SK-N-SH (cell line): ENCODE data around the gene DVL2. TPM values are rescaled to one million over a fixed set of nuclear protein-coding genes. Genes with fewer than 3 reads are reported as not detected.

Experiments used
- CTCF ChIA-PET: fragments of 300-600, 350-600 bp; formaldehyde crosslinking; extraction: SDS; loops from one replicate; lab custom pipeline; 2021; lab: Yijun Ruan, JAX
- POLR2A ChIA-PET: fragments of 350-600 bp; sonication (Branson Sonifier 250); formaldehyde crosslinking; extraction: SDS; loops from one replicate; lab custom pipeline; 2020; ENCODE audit warnings: antibody characterized with exemption, inconsistent platforms; lab: Yijun Ruan, JAX
- DNase-seq: peaks from one replicate; pipeline ENCODE4 v3.0.0; 2012
- H2AFZ ChIP-seq: fragments of 200-600 bp; sonication (generic); 2 replicates; pipeline ENCODE4 v1.8.1; 2016; ENCODE audit warnings: antibody characterized with exemption, mild to moderate bottlenecking, low read depth
- H3F3A ChIP-seq: fragments of 200-600 bp; sonication (generic); replicated peaks from 2 replicates; pipeline ENCODE3; 2016; ENCODE audit warnings: antibody characterized with exemption, mild to moderate bottlenecking; ENCODE audit not compliant: insufficient read depth
- H3K27ac ChIP-seq, 2 experiments: fragments of 200-500 bp in 1 of 2; fragments of 200-600 bp in 1 of 2; sonication (Bioruptor generic) in 1 of 2; sonication (generic), shearing (Covaris generic) in 1 of 2; 2 replicates each; pipeline versions ENCODE4 v1.5.1 to v1.6.1; 2014 to 2016; ENCODE audit warnings: low read depth in 2 of 2, inconsistent platforms in 1 of 2, low read length in 1 of 2, mild to moderate bottlenecking in 1 of 2, mixed read lengths in 1 of 2
- H3K27me3 ChIP-seq: fragments of 200-600 bp; sonication (generic), shearing (Covaris generic); 2 replicates; pipeline ENCODE4 v1.6.1; 2016; ENCODE audit warnings: mixed run types; ENCODE audit not compliant: insufficient read depth
- H3K36me3 ChIP-seq, 2 experiments: fragments of 200-500 bp in 1 of 2; fragments of 200-600 bp in 1 of 2; sonication (Bioruptor generic) in 1 of 2; sonication (generic) in 1 of 2; replicated peaks in 1 of 2; 2 replicates each; pipeline versions ENCODE3 to v1.5.1; 2014 to 2016; ENCODE audit warnings: low read length in 1 of 2, mild to moderate bottlenecking in 1 of 2; ENCODE audit not compliant: insufficient read depth in 2 of 2, control insufficient read depth in 1 of 2
- H3K4me1 ChIP-seq, 2 experiments: fragments of 200-500 bp in 1 of 2; fragments of 200-600 bp in 1 of 2; sonication (Bioruptor generic) in 1 of 2; sonication (generic), shearing (Covaris generic) in 1 of 2; 2 replicates each; pipeline versions ENCODE4 v1.5.1 to v1.6.1; 2014 to 2016; ENCODE audit warnings: low read depth in 1 of 2, low read length in 1 of 2, mixed run types in 1 of 2; ENCODE audit not compliant: insufficient read depth in 2 of 2, control insufficient read depth in 1 of 2
- H3K4me2 ChIP-seq: fragments of 200-600 bp; sonication (generic), shearing (Covaris generic); 2 replicates; pipeline ENCODE4 v1.6.1; 2017; ENCODE audit warnings: mixed run types
- H3K4me3 ChIP-seq, 2 experiments: fragments of 200-500 bp in 1 of 2; fragments of 200-600 bp in 1 of 2; sonication (Bioruptor generic) in 1 of 2; sonication (generic), shearing (Covaris generic) in 1 of 2; 2 replicates each; pipeline versions ENCODE4 v1.5.1 to v1.8.1; 2014 to 2016; ENCODE audit warnings: low read depth in 2 of 2, inconsistent platforms in 1 of 2, low read length in 1 of 2, mild to moderate bottlenecking in 1 of 2, mixed read lengths in 1 of 2, moderate library complexity in 1 of 2
- H3K79me2 ChIP-seq: fragments of 200-600 bp; sonication (generic); 2 replicates; pipeline ENCODE4 v1.8.1; 2017; ENCODE audit warnings: mild to moderate bottlenecking; ENCODE audit not compliant: insufficient read depth
- H3K9ac ChIP-seq: fragments of 200-600 bp; sonication (generic); 2 replicates; pipeline ENCODE4 v1.6.1; 2017; ENCODE audit warnings: mixed run types
- H3K9me2 ChIP-seq: fragments of 200-600 bp; sonication (generic); 2 replicates; pipeline ENCODE4 v1.6.1; 2017; ENCODE audit warnings: mixed run types
- H3K9me3 ChIP-seq: fragments of 200-600 bp; sonication (generic); 2 replicates; pipeline ENCODE4 v1.6.1; 2017; ENCODE audit warnings: mixed run types, mild to moderate bottlenecking, moderate library complexity
- H4K20me1 ChIP-seq: fragments of 200-600 bp; sonication (generic); 2 replicates; pipeline ENCODE4 v1.6.1; 2017; ENCODE audit warnings: mild to moderate bottlenecking, mixed run types; ENCODE audit not compliant: insufficient read depth
- FOSL2 ChIP-seq: IDR thresholded peaks from 2 replicates; pipeline ENCODE4 v1.4.0; 2012; ENCODE audit warnings: low read depth, mild to moderate bottlenecking, moderate library complexity, borderline replicate concordance
- FOXJ3 ChIP-seq: sonication (generic); formaldehyde crosslinking; IDR thresholded peaks from 2 replicates; pipeline ENCODE4 v1.5.1; 2020; ENCODE audit warnings: mild to moderate bottlenecking, missing genetic modification reagents
- JUND ChIP-seq: IDR thresholded peaks from 2 replicates; pipeline ENCODE4 v1.4.0; 2012
- MEF2A ChIP-seq: IDR thresholded peaks from 2 replicates; pipeline ENCODE4 v1.4.0; 2012; ENCODE audit warnings: low read depth, borderline replicate concordance
- PBX3 ChIP-seq: IDR thresholded peaks from 2 replicates; pipeline ENCODE4; 2012
- POLR2AphosphoS5 ChIP-seq: IDR thresholded peaks from 2 replicates; pipeline ENCODE4 v1.6.1; 2012; ENCODE audit warnings: low read depth, low read length
- RCOR1 ChIP-seq: fragments of 150-350 bp; IDR thresholded peaks from 2 replicates; pipeline ENCODE4 v1.6.1; 2017; ENCODE audit warnings: antibody characterized with exemption, low read length
- RFX5 ChIP-seq: IDR thresholded peaks from 2 replicates; pipeline ENCODE4 v1.6.1; 2012; ENCODE audit warnings: mild to moderate bottlenecking, improper control_type of control experiment, low read length
- RXRA ChIP-seq: IDR thresholded peaks from 2 replicates; pipeline ENCODE4 v1.4.0; 2012; ENCODE audit warnings: low read depth, mild to moderate bottlenecking, borderline replicate concordance
- TAF1 ChIP-seq: IDR thresholded peaks from 2 replicates; pipeline ENCODE4 v1.6.1; 2012; ENCODE audit warnings: low read depth, mild to moderate bottlenecking, low read length, moderate library complexity, borderline replicate concordance
- TEAD4 ChIP-seq: IDR thresholded peaks from 2 replicates; pipeline ENCODE4 v1.4.0; 2012; ENCODE audit warnings: mild to moderate bottlenecking, borderline replicate concordance; ENCODE audit not compliant: insufficient read depth
- USF1 ChIP-seq: IDR thresholded peaks from 2 replicates; pipeline ENCODE4 v1.4.0; 2012; ENCODE audit warnings: low read depth, borderline replicate concordance
- USF2 ChIP-seq: fragments of 150-350 bp; IDR thresholded peaks from 2 replicates; pipeline ENCODE4 v1.6.1; 2017; ENCODE audit warnings: antibody characterized with exemption, low read length, low read depth, borderline replicate concordance
- YY1 ChIP-seq: IDR thresholded peaks from 2 replicates; pipeline ENCODE4 v1.4.0; 2012; ENCODE audit warnings: low read depth, mild to moderate bottlenecking
- WGBS: methylation state at CpG from one replicate; pipeline ENCODE4 v1.1.6; 2017; ENCODE audit warnings: low lambda C conversion rate; 5-methylcytosine and 5-hydroxymethylcytosine counted together
- polyA plus RNA-seq, 3 experiments: library from polyadenylated mRNA; depleted of rRNA; stranded (reverse); fragments of >200 nt; gene quantifications; 2 replicates each; pipeline ENCODE4 v1.2.3, GENCODE V29; 2012

Gene DVL2
- polyA plus RNA-seq, 1 of the 3 experiments (the other 2 are of a cell fraction): 8.3 TPM

GRCh38 chr17:7233701-7234082, 625 bp downstream of the DVL2 start:
- ChIA-PET POLR2A (interaction anchor here (0.7 to 1.9 kb wide), 8 partner anchors 8 to 63 kb away, joined by 3 to 27 read pairs (median 4); partner anchors contain the start of genes ACADVL, DLG4 and GABARAP), CTCF (interaction anchor here (0.7 to 6.5 kb wide), 4 partner anchors 14 to 212 kb away, joined by 3 to 44 read pairs (median 20); partner anchors contain the start of genes ACADVL and DLG4)
- TF ChIP-seq USF1: no peak
- TF ChIP-seq JUND: no peak
- DNase-seq: no peak
- Histone ChIP-seq H3K27ac (peak overlapping the region; percentile 82 to 94), H3K4me1 (peaks cover 31 to 34% of the 10 kb centered on the region in 2 experiments), H3F3A (peaks cover 34% of the 10 kb centered on the region), H4K20me1 (peaks cover 36% of the 10 kb centered on the region), H3K27me3 (no peaks in the 10 kb centered on the region), H3K36me3 (peaks cover 38 to 48% of the 10 kb centered on the region in 2 experiments), H3K9me2 (no peaks in the 10 kb centered on the region), H3K9ac (peak overlapping the region; percentile 89), H3K4me3 (peak overlapping the region; percentile 86 to 89), H2AFZ (peak overlapping the region; percentile 13; the same call in 1 of the 2 replicates), H3K4me2 (peak overlapping the region; percentile 81), H3K79me2 (peaks cover 84% of the 10 kb centered on the region), H3K9me3 (no peaks in the 10 kb centered on the region)
- WGBS: 4% methylated on average over 9 of the region's 9 CpGs

- no peak for DNase-seq
- peaks cover 73% of the 10 kb centered on the region for H3K79me2 ChIP-seq
- peaks cover 32% of the 10 kb centered on the region for H4K20me1 ChIP-seq
- no peak overlapping the region for H2AFZ ChIP-seq
- peak overlapping the region; percentile 86 to 89; a peak in 3 of 4 replicates for H3K4me3 ChIP-seq
- POLR2A ChIA-PET: interaction anchor here (1.9 to 2.4 kb wide), 2 partner anchors 11 to 12 kb away, joined by 4 to 11 read pairs; partner anchors contain the start of genes ACADVL and DLG4
- no peak overlapping the region for H3K27ac ChIP-seq
- TF ChIP-seq FOXJ3 (no peak), YY1 (no peak), JUND (no peak), TEAD4 (no peak), USF2 (no peak), PBX3 (no peak), TAF1 (no peak), POLR2AphosphoS5 (no peak), RXRA (no peak), MEF2A (no peak), RCOR1 (no peak), RFX5 (no peak), FOSL2 (no peak)
- H3K4me2 ChIP-seq: peak overlapping the region; percentile 81
- H3K27me3 ChIP-seq: no peaks in the 10 kb centered on the region
- no peaks in the 10 kb centered on the region for H3K9me2 ChIP-seq
- WGBS: 95% methylated on average over 5 of the region's 5 CpGs
- H3K4me1 ChIP-seq: peaks cover 27 to 31% of the 10 kb centered on the region in 2 experiments
- H3F3A ChIP-seq: peaks cover 30% of the 10 kb centered on the region
- peaks cover 40 to 61% of the 10 kb centered on the region in 2 experiments for H3K36me3 ChIP-seq
- CTCF ChIA-PET: interaction anchor here (1.4 to 6.5 kb wide), 2 partner anchors 12 to 211 kb away, joined by 3 to 44 read pairs; partner anchors contain the start of genes ACADVL and DLG4
- no peak overlapping the region for H3K9ac ChIP-seq
- no peaks in the 10 kb centered on the region for H3K9me3 ChIP-seq
Observed at GRCh38 chr17:7232114-7232513, 2.2 kb downstream of the DVL2 start.
